ENCODE data around the gene HCLS1. TPM values are rescaled to one million over a fixed set of nuclear protein-coding genes. Genes with fewer than 3 reads are reported as not detected.

Gene HCLS1
- total and polyA plus RNA-seq, 2 donors (not counting 1 experiment from before 2014, with no cell fraction given) = 161 to 317 TPM

DNA sequence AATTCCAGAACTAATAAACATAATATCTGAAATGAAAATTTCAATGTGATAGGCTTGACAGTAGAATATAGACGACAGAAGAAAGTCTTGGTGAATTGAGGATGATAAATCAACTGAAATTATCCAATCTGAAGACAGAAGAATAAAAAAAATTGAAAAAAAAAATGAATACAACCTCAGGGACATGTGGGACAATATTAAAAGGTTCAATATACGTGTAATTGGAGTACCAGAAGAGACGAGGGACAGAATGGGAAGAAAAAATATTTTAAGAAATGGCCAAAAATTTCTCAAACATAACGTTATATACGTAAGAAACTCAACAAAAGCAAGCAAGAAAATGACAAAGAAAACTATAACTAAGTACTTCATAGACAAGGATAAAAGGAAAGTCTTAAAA is 43.3 kb upstream of the HCLS1 start:
- intact Hi-C loops (cut with micrococcal nuclease) = no loop called here
- Mint-ChIP-seq H3K4me3 (no peak overlapping the region), H3K4me1 (no peaks in the 10 kb centered on the region), H3K27ac (no peak overlapping the region), H3K9me3 (ENCODE audit: insufficient read depth) (no peaks in the 10 kb centered on the region), H3K27me3 (no peaks in the 10 kb centered on the region)
- Histone ChIP-seq H2AFZ (ENCODE audit: insufficient read depth, low read depth, low read length, poor library complexity, severe bottlenecking) (no peak overlapping the region), H4K20me1 (ENCODE audit: control insufficient read depth, insufficient read depth, low read length, poor library complexity, severe bottlenecking) (no peaks in the 10 kb centered on the region), H3K4me1 (ENCODE audit: control insufficient read depth in 2 of 2, insufficient read depth in 2 of 2, low read length in 2 of 2) (no peaks in the 10 kb centered on the region), H3K36me3 (replicated peaks in 1 of 2; ENCODE audit: control extremely low read depth in 1 of 2, control insufficient read depth in 1 of 2, extremely low read depth in 1 of 2, insufficient read depth in 2 of 2, low read length in 1 of 2) (peaks cover 9 to 27% of the 10 kb centered on the region in 2 experiments), H3K4me3 (ENCODE audit: control extremely low read depth in 1 of 5, extremely low read depth in 1 of 5, insufficient read depth in 1 of 5, low read depth in 2 of 5, low read length in 4 of 5) (no peak overlapping the region), H3K79me2 (ENCODE audit: control insufficient read depth, insufficient read depth, low read length) (no peaks in the 10 kb centered on the region), H3K9ac (ENCODE audit: low read length) (no peak overlapping the region), H3K4me2 (replicated peaks; ENCODE audit: low read depth, low read length, poor library complexity, severe bottlenecking) (no peak overlapping the region), H3K9me3 (ENCODE audit: control extremely low read depth in 1 of 3, control insufficient read depth in 2 of 3, insufficient read depth in 1 of 3, low read length in 2 of 3) (no peaks in the 10 kb centered on the region), H3K27ac (ENCODE audit: low read length in 2 of 2) (no peak overlapping the region), H3K27me3 (replicated peaks in 1 of 4; ENCODE audit: control extremely low read depth in 1 of 4, control insufficient read depth in 3 of 4, insufficient read depth in 4 of 4, low read length in 3 of 4) (no peaks in the 10 kb centered on the region)
- ATAC-seq (ENCODE audit: low read depth) (no peak), DNase-seq (no peak)
- ChIA-PET CTCF (no interaction called here), POLR2A (no interaction called here)
- TF ChIP-seq, protein P1, sequence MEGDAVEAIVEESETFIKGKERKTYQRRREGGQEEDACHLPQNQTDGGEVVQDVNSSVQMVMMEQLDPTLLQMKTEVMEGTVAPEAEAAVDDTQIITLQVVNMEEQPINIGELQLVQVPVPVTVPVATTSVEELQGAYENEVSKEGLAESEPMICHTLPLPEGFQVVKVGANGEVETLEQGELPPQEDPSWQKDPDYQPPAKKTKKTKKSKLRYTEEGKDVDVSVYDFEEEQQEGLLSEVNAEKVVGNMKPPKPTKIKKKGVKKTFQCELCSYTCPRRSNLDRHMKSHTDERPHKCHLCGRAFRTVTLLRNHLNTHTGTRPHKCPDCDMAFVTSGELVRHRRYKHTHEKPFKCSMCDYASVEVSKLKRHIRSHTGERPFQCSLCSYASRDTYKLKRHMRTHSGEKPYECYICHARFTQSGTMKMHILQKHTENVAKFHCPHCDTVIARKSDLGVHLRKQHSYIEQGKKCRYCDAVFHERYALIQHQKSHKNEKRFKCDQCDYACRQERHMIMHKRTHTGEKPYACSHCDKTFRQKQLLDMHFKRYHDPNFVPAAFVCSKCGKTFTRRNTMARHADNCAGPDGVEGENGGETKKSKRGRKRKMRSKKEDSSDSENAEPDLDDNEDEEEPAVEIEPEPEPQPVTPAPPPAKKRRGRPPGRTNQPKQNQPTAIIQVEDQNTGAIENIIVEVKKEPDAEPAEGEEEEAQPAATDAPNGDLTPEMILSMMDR (IDR thresholded peaks at IDR 0.05) = no peak
- TF ChIP-seq EZH2 (IDR thresholded peaks at IDR 0.05; ENCODE audit: borderline replicate concordance, insufficient read depth, low read depth, low read length, poor library complexity, severe bottlenecking) = no peak
- WGBS (ENCODE audit: insufficient coverage) = no CpG with 5 or more reads among the region's 5 CpGs

DNA sequence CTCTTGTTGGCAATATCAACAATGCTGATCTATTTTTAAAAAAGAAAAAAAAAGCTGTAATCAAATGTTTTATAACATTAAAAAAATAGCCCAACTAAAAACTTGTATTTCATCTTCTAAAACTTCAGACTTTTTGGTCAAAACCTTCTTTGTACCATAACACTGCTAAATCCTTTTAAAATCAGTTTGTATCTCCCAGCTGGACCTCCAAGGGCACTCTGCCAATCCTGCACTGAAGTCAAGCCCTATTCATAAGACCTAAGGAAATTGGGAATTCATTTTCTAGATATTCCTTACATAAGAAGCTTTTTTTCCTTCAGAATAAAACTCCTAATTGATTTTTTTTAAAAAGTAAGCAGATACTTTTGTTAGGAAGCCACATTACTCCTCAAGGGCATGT is 38.2 kb upstream of the HCLS1 start:
- H3K9me3 Mint-ChIP-seq (ENCODE audit: insufficient read depth) = no peaks in the 10 kb centered on the region

More for the DNA sequence above, 38.2 kb upstream of the HCLS1 start:
- ATAC-seq (ENCODE audit: low read depth) (no peak), DNase-seq (no peak)
- intact Hi-C loops (cut with micrococcal nuclease) = no loop called here
- no peaks in the 10 kb centered on the region for H3K9me3 ChIP-seq (ENCODE audit: control extremely low read depth in 1 of 3, control insufficient read depth in 2 of 3, insufficient read depth in 1 of 3, low read length in 2 of 3)
- no peak overlapping the region for H3K4me2 ChIP-seq (replicated peaks; ENCODE audit: low read depth, low read length, poor library complexity, severe bottlenecking)
- ChIA-PET CTCF (no interaction called here), POLR2A (no interaction called here)
- Mint-ChIP-seq H3K27ac (no peak overlapping the region), H3K4me3 (no peak overlapping the region), H3K27me3 (no peaks in the 10 kb centered on the region), H3K4me1 (no peaks in the 10 kb centered on the region)
- H3K36me3 ChIP-seq (replicated peaks in 1 of 2; ENCODE audit: control extremely low read depth in 1 of 2, control insufficient read depth in 1 of 2, extremely low read depth in 1 of 2, insufficient read depth in 2 of 2, low read length in 1 of 2) = peaks cover 18 to 39% of the 10 kb centered on the region in 2 experiments
- H2AFZ ChIP-seq (ENCODE audit: insufficient read depth, low read depth, low read length, poor library complexity, severe bottlenecking) = no peak overlapping the region
- H3K9ac ChIP-seq (ENCODE audit: low read length) = no peak overlapping the region
- H3K27me3 ChIP-seq (replicated peaks in 1 of 4; ENCODE audit: control extremely low read depth in 1 of 4, control insufficient read depth in 3 of 4, insufficient read depth in 4 of 4, low read length in 3 of 4) = no peaks in the 10 kb centered on the region
- H3K79me2 ChIP-seq (ENCODE audit: control insufficient read depth, insufficient read depth, low read length) = no peaks in the 10 kb centered on the region
- no peaks in the 10 kb centered on the region for H4K20me1 ChIP-seq (ENCODE audit: control insufficient read depth, insufficient read depth, low read length, poor library complexity, severe bottlenecking)
- TF ChIP-seq EZH2 (IDR thresholded peaks at IDR 0.05; ENCODE audit: borderline replicate concordance, insufficient read depth, low read depth, low read length, poor library complexity, severe bottlenecking) = no peak
- TF ChIP-seq, protein P1 (IDR thresholded peaks at IDR 0.05) = no peak
- H3K4me3 ChIP-seq (ENCODE audit: control extremely low read depth in 1 of 5, extremely low read depth in 1 of 5, insufficient read depth in 1 of 5, low read depth in 2 of 5, low read length in 4 of 5) = no peak overlapping the region
- H3K27ac ChIP-seq (ENCODE audit: low read length in 2 of 2) = no peak overlapping the region
- H3K4me1 ChIP-seq (ENCODE audit: control insufficient read depth in 2 of 2, insufficient read depth in 2 of 2, low read length in 2 of 2) = no peaks in the 10 kb centered on the region

Measured in B cell (primary cell).